Lung (tissue), 12 donors: ENCODE data around the gene IDH2. TPM values are rescaled to one million over a fixed set of nuclear protein-coding genes. Genes with fewer than 3 reads are reported as not detected.
A peak's percentile ranks its signal among the peaks of the same experiment; 100 is the strongest.

Experiments
- ATAC-seq: fragments of 200-7000 bp; cut with Tn5 transposase; one replicate; pipeline ENCODE4 v1.9.1; 2020; ENCODE audit warnings: moderate number of reproducible peaks; ENCODE audit not compliant: insufficient read depth, low FRiP score
- DNase-seq, 3 donors: peaks; one replicate each; pipeline ENCODE4 v3.0.0-alpha.2; 2013 to 2017
- H3K27ac ChIP-seq, 2 donors: one replicate each; pipeline ENCODE4 v1.5.1; 2013; ENCODE audit warnings: mild to moderate bottlenecking in 2 of 2, moderate library complexity in 2 of 2, control low read depth in 1 of 2, inconsistent platforms in 1 of 2, low read depth in 1 of 2, low read length in 1 of 2
- H3K27me3 ChIP-seq, 3 donors: one replicate each; pipeline ENCODE4 v1.5.1; 2013; ENCODE audit warnings: low read length in 2 of 3; ENCODE audit not compliant: control insufficient read depth in 3 of 3, insufficient read depth in 3 of 3
- H3K36me3 ChIP-seq, 4 donors: one replicate each; pipeline ENCODE4 v1.5.1; 2013; ENCODE audit warnings: low read length in 4 of 4, mild to moderate bottlenecking in 1 of 4, moderate library complexity in 1 of 4; ENCODE audit not compliant: control insufficient read depth in 4 of 4, insufficient read depth in 4 of 4
- H3K4me1 ChIP-seq, 5 donors: one replicate each; pipeline ENCODE4 v1.5.1; 2013; ENCODE audit warnings: low read length in 5 of 5, mild to moderate bottlenecking in 2 of 5, moderate library complexity in 1 of 5; ENCODE audit not compliant: control insufficient read depth in 5 of 5, insufficient read depth in 5 of 5
- H3K4me3 ChIP-seq: one replicate; pipeline ENCODE4 v1.5.1; 2013; ENCODE audit warnings: mild to moderate bottlenecking, control low read depth, moderate library complexity
- H3K9ac ChIP-seq, 2 donors: one replicate each; pipeline ENCODE4 v1.5.1; 2013; ENCODE audit warnings: low read length in 2 of 2, control low read depth in 1 of 2; ENCODE audit not compliant: insufficient read depth in 1 of 2
- H3K9me3 ChIP-seq, 4 donors: one replicate each; pipeline ENCODE4 v1.5.1; 2013; ENCODE audit warnings: low read length in 3 of 4, mild to moderate bottlenecking in 1 of 4, moderate library complexity in 1 of 4; ENCODE audit not compliant: control insufficient read depth in 4 of 4, insufficient read depth in 3 of 4
- WGBS, 2 donors: extraction: QIAGEN DNeasy Blood & Tissue Kit; methylation state at CpG; one replicate each; pipeline ENCODE4 v1.1.7; 2013; 5-methylcytosine and 5-hydroxymethylcytosine counted together
- polyA plus RNA-seq, 2 donors: library from polyadenylated mRNA; stranded (reverse); fragments of 200-250 nt; gene quantifications; one replicate each; pipeline ENCODE4 v1.2.1, GENCODE V29; 2013
- total RNA-seq, 2 donors: library from RNA; depleted of rRNA in 1 of 2; stranded (reverse); fragments of >200 nt in 1 of 2; gene quantifications; one replicate each; pipeline ENCODE4 v1.2.1, GENCODE V29; 2014 to 2021
- TF ChIP-seq, protein P1 (sequence below): IDR thresholded peaks from 2 replicates; pipeline ENCODE4 v1.5.1; 2012; ENCODE audit warnings: mild to moderate bottlenecking; ENCODE audit errors: control extremely low read depth, extremely low read depth
- donor health status: control.
- donor health status: control.
- donor health status: Bipolar disorder and iron deficiency.
- donor health status: healthy.
- donor health status: DM: yes; HTN: yes; CAD: no.

The IDH2 gene
- total and polyA plus RNA-seq, 4 donors: 52.0 to 85.8 (median 72.3) TPM

DNA sequence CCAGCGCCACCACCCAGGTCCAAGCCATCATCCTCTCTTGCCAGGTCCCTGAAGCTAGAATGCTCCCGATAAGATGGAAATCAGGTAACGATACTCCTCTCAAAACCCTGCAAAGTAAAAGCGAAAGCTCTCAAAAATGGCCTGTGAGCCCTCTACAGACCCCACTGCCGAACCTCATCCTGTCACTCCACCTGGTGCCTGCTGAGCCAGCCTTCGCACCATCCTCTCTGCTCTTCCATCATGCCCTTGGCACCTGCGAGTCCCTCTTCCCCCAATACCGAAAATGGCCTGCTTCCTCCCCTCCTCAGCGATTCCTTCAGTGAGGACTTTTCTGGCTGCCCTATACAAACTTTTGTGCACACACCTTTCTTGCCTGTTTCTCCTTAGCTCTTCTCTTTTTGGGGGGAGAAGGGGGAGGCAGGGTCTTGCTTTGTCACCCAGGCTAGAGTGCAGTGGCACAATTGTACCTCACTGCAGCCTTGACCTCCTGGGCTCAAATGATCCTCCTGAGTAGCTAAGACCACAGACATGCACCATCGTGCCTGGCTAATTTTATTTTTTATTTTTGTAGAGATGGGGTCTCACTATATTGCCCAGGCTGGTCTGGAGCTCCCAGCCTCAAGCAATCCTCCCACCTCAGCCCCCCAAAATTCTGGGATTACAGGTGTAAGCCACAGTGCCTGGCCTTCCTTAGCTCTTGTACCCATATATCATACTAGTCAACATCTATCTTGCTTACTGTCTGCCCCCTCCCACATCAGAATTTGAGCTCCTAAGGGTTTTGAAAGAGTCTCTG is 3.0 kb downstream of the IDH2 start:
- TF ChIP-seq, protein P1, sequence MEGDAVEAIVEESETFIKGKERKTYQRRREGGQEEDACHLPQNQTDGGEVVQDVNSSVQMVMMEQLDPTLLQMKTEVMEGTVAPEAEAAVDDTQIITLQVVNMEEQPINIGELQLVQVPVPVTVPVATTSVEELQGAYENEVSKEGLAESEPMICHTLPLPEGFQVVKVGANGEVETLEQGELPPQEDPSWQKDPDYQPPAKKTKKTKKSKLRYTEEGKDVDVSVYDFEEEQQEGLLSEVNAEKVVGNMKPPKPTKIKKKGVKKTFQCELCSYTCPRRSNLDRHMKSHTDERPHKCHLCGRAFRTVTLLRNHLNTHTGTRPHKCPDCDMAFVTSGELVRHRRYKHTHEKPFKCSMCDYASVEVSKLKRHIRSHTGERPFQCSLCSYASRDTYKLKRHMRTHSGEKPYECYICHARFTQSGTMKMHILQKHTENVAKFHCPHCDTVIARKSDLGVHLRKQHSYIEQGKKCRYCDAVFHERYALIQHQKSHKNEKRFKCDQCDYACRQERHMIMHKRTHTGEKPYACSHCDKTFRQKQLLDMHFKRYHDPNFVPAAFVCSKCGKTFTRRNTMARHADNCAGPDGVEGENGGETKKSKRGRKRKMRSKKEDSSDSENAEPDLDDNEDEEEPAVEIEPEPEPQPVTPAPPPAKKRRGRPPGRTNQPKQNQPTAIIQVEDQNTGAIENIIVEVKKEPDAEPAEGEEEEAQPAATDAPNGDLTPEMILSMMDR: no peak
- peak overlapping the region; percentile 62 to 89 for H3K27ac ChIP-seq
- no peak overlapping the region for H3K4me3 ChIP-seq
- no peak for DNase-seq
- WGBS, 2 donors: 83 to 93% methylated on average over 10 of the region's 10 CpGs
- ATAC-seq: no peak
- no peaks in the 10 kb centered on the region for H3K36me3 ChIP-seq
- no peak overlapping the region for H3K9ac ChIP-seq
- H3K27me3 ChIP-seq: no peaks in the 10 kb centered on the region
- H3K9me3 ChIP-seq: no peaks in the 10 kb centered on the region
- peaks cover 11 to 40% (median 33%) of the 10 kb centered on the region in 5 donors for H3K4me1 ChIP-seq

DNA sequence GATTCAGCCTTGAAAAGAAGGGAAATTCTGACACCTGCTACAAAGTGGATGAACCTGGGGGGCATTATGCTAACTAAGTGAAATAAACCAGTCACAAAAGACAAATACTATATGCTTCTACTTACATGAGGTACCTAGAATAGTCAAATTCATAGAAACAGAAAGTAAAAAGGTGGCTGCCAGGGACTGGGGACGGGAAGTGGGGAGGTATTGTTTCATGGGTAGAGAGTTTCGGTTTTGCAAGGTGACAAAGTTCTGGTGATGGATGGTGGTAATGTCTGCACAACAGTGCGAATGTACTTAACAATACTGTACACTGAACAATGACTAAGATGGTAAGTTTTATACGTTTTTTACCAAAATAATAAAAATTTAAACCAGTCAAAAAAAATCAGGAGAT is 4.8 kb downstream of the IDH2 start:
- H3K4me3 ChIP-seq: no peak overlapping the region
- H3K9ac ChIP-seq: no peak overlapping the region
- DNase-seq (no peak), ATAC-seq (no peak)
- 15 to 29% methylated on average over 4 of the region's 4 CpGs for WGBS, 2 donors
- no peaks in the 10 kb centered on the region for H3K9me3 ChIP-seq
- peak overlapping the region in 1 of 2 donors; percentile 73 for H3K27ac ChIP-seq
- H3K27me3 ChIP-seq: no peaks in the 10 kb centered on the region
- H3K4me1 ChIP-seq: peaks cover 11 to 37% (median 31%) of the 10 kb centered on the region in 5 donors
- TF ChIP-seq, protein P1: no peak
- H3K36me3 ChIP-seq: peaks cover 0 to 3% (median 1%) of the 10 kb centered on the region in 4 donors

DNA sequence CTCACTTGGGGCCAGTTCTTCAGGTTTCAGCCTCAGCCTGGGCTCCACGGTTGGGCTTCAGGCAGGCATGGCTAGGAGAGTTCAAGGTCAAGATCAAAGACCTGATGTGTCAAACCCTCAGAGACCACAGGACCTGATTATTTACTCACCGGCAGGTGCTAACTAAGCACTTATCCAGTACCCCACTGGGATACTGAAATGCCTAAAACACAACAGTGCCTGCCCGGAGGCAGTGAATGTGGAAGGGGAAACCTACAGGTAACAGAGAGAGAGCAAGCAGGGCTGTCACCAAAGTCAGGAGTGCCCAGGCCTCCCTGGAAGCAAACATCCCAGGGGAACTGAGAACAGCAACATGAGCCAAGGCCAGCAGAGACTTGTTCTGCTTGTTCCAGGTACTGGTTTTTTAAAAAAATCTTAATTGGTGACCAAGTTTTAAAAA is 6.7 kb downstream of the IDH2 start:
- Histone ChIP-seq H3K9ac (no peak overlapping the region), H3K4me1 (peaks cover 6 to 30% (median 25%) of the 10 kb centered on the region in 5 donors), H3K27me3 (no peaks in the 10 kb centered on the region), H3K9me3 (no peaks in the 10 kb centered on the region), H3K36me3 (peaks cover 0 to 6% (median 1%) of the 10 kb centered on the region in 4 donors), H3K4me3 (no peak overlapping the region), H3K27ac (peak overlapping the region; percentile 7 to 49)
- TF ChIP-seq, protein P1: no peak
- ATAC-seq (no peak), DNase-seq (peak; percentile 35 to 63 (median 56))
- WGBS, 2 donors: 58 to 79% methylated on average over 3 of the region's 3 CpGs
